ENCODE measurements around the gene MOGAT1. TPM values are rescaled to one million over a fixed set of nuclear protein-coding genes. Genes with fewer than 3 reads are reported as not detected.

MOGAT1 gene
- total RNA-seq, 1 donor from 2014 or later, result 0.74 TPM

- H3K27me3 Mint-ChIP-seq, result peaks cover 7% of the 10 kb centered on the region
- TF ChIP-seq, protein P1, sequence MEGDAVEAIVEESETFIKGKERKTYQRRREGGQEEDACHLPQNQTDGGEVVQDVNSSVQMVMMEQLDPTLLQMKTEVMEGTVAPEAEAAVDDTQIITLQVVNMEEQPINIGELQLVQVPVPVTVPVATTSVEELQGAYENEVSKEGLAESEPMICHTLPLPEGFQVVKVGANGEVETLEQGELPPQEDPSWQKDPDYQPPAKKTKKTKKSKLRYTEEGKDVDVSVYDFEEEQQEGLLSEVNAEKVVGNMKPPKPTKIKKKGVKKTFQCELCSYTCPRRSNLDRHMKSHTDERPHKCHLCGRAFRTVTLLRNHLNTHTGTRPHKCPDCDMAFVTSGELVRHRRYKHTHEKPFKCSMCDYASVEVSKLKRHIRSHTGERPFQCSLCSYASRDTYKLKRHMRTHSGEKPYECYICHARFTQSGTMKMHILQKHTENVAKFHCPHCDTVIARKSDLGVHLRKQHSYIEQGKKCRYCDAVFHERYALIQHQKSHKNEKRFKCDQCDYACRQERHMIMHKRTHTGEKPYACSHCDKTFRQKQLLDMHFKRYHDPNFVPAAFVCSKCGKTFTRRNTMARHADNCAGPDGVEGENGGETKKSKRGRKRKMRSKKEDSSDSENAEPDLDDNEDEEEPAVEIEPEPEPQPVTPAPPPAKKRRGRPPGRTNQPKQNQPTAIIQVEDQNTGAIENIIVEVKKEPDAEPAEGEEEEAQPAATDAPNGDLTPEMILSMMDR (IDR thresholded peaks at IDR 0.05; ENCODE audit: unreplicated experiment), result no peak
- no peaks in the 10 kb centered on the region for H3K9me3 Mint-ChIP-seq (ENCODE audit: low read depth)
- H3K4me3 Mint-ChIP-seq (ENCODE audit: low read depth), result no peak overlapping the region
- no peak overlapping the region for H3K27ac Mint-ChIP-seq
- H3K4me1 Mint-ChIP-seq (ENCODE audit: low read depth), result peaks cover 3% of the 10 kb centered on the region
- no peak for DNase-seq (ENCODE audit: low spot score, unreplicated experiment)
- H3K36me3 Mint-ChIP-seq (ENCODE audit: insufficient read depth), result no peaks in the 10 kb centered on the region
Measured at GRCh38 chr2:222709191-222709891, 37.9 kb downstream of the MOGAT1 start.

- peaks cover 7% of the 10 kb centered on the region for H3K27me3 Mint-ChIP-seq
- H3K27ac Mint-ChIP-seq, result no peak overlapping the region
- DNase-seq (ENCODE audit: low spot score, unreplicated experiment), result no peak
- no peaks in the 10 kb centered on the region for H3K36me3 Mint-ChIP-seq (ENCODE audit: insufficient read depth)
- TF ChIP-seq, protein P1 (IDR thresholded peaks at IDR 0.05; ENCODE audit: unreplicated experiment), result no peak
- H3K4me3 Mint-ChIP-seq (ENCODE audit: low read depth), result no peak overlapping the region
- H3K4me1 Mint-ChIP-seq (ENCODE audit: low read depth), result peaks cover 3% of the 10 kb centered on the region
- no peaks in the 10 kb centered on the region for H3K9me3 Mint-ChIP-seq (ENCODE audit: low read depth)
Measured at GRCh38 chr2:222710736-222711135, 39.3 kb downstream of the MOGAT1 start.

GRCh38 chr2:222711315-222711940, 40.0 kb downstream of the MOGAT1 start:
- no peaks in the 10 kb centered on the region for H3K36me3 Mint-ChIP-seq (ENCODE audit: insufficient read depth)
- no peak for DNase-seq (ENCODE audit: low spot score, unreplicated experiment)
- H3K4me1 Mint-ChIP-seq (ENCODE audit: low read depth), result peaks cover 3% of the 10 kb centered on the region
- no peaks in the 10 kb centered on the region for H3K9me3 Mint-ChIP-seq (ENCODE audit: low read depth)
- H3K27me3 Mint-ChIP-seq, result peaks cover 7% of the 10 kb centered on the region
- TF ChIP-seq, protein P1 (IDR thresholded peaks at IDR 0.05; ENCODE audit: unreplicated experiment), result no peak
- no peak overlapping the region for H3K4me3 Mint-ChIP-seq (ENCODE audit: low read depth)
- H3K27ac Mint-ChIP-seq, result no peak overlapping the region

GRCh38 chr2:222713002-222713401, 41.5 kb downstream of the MOGAT1 start:
- Mint-ChIP-seq H3K4me3 (ENCODE audit: low read depth) (no peak overlapping the region), H3K36me3 (ENCODE audit: insufficient read depth) (no peaks in the 10 kb centered on the region), H3K27me3 (no peaks in the 10 kb centered on the region), H3K9me3 (ENCODE audit: low read depth) (no peaks in the 10 kb centered on the region), H3K4me1 (ENCODE audit: low read depth) (peaks cover 3% of the 10 kb centered on the region), H3K27ac (no peak overlapping the region)
- DNase-seq (ENCODE audit: low spot score, unreplicated experiment), result no peak
- TF ChIP-seq, protein P1 (IDR thresholded peaks at IDR 0.05; ENCODE audit: unreplicated experiment), result no peak

DNA sequence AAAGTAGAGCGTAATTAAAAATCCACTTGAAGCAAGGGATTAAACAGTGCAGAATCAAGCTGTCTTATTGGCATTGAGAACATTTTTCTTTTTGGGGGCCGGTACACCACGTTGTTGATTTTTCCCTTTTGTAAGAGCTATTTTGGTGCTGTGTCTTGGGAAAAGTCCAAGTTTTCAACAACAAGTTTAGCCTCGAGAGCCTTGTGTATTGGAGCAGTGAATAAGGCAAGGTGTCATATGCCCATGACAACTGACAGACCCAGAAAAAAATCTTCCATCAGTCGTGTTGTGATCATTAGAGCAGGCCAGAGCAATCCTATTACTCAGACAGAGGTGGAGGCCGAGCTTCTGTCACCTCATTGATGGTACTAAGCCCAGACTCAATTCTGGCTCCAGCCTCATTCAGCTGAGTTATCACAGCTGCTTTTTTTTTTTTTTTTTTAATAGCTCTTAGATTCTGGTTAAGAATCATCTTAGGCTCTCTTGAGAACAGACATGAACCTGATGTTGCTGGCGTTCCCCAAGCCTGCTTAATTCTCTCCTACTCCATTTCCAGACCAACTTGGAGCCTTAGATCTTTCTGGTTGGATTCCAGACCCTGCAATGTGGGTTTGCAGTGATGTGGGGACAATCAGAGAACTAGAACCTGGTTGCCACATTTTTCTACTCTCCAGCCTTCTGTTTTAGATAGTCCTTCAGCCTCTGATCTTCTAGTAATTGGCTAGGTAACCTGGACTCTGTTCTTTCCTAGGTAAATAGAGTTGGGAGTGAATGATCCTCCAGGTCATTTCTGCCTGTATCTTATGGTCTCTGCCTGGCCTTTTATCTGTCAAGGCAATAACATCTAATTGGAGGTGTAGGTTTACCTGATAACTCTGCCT, 43.1 kb downstream of the MOGAT1 start:
- TF ChIP-seq, protein P1 (IDR thresholded peaks at IDR 0.05; ENCODE audit: unreplicated experiment), result no peak
- Mint-ChIP-seq H3K9me3 (ENCODE audit: low read depth) (no peaks in the 10 kb centered on the region), H3K27ac (no peak overlapping the region), H3K4me1 (ENCODE audit: low read depth) (no peaks in the 10 kb centered on the region), H3K4me3 (ENCODE audit: low read depth) (no peak overlapping the region), H3K27me3 (no peaks in the 10 kb centered on the region), H3K36me3 (ENCODE audit: insufficient read depth) (no peaks in the 10 kb centered on the region)
- no peak for DNase-seq (ENCODE audit: low spot score, unreplicated experiment)

All from progenitor cell of endocrine pancreas (in vitro differentiated cells).